Keratinocyte (primary cell): ENCODE data around the gene DIPK1B.

Experiments used
- EZH2 ChIP-seq: IDR thresholded peaks from one replicate; pipeline ENCODE4 v1.6.1; 2012; ENCODE audit warnings: inconsistent platforms, mild to moderate bottlenecking, low read length, moderate library complexity
- TF ChIP-seq, protein P1 (sequence below), 3 experiments: IDR thresholded peaks in 1 of 3; conservative IDR thresholded peaks in 1 of 3; optimal IDR thresholded peaks in 1 of 3; 2 replicates in 2 of 3; 3 replicates in 1 of 3; pipeline versions ENCODE3 to v1.5.1; 2011; ENCODE audit warnings: low read length in 3 of 3, mild to moderate bottlenecking in 3 of 3, moderate library complexity in 2 of 3, control low read depth in 1 of 3, inconsistent platforms in 1 of 3; ENCODE audit not compliant: insufficient read depth in 2 of 3; ENCODE audit errors: extremely low read depth in 1 of 3

GRCh38 chr9:136728080-136728547 is 15.7 kb downstream of the DIPK1B start:
- TF ChIP-seq, protein P1, sequence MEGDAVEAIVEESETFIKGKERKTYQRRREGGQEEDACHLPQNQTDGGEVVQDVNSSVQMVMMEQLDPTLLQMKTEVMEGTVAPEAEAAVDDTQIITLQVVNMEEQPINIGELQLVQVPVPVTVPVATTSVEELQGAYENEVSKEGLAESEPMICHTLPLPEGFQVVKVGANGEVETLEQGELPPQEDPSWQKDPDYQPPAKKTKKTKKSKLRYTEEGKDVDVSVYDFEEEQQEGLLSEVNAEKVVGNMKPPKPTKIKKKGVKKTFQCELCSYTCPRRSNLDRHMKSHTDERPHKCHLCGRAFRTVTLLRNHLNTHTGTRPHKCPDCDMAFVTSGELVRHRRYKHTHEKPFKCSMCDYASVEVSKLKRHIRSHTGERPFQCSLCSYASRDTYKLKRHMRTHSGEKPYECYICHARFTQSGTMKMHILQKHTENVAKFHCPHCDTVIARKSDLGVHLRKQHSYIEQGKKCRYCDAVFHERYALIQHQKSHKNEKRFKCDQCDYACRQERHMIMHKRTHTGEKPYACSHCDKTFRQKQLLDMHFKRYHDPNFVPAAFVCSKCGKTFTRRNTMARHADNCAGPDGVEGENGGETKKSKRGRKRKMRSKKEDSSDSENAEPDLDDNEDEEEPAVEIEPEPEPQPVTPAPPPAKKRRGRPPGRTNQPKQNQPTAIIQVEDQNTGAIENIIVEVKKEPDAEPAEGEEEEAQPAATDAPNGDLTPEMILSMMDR (optimal IDR thresholded peaks at IDR 0.05 in 1 of 3, IDR thresholded peaks at IDR 0.05 in 1 of 3, conservative IDR thresholded peaks at IDR 0.05 in 1 of 3; ENCODE audit: extremely low read depth in 1 of 3, insufficient read depth in 2 of 3, low read length in 3 of 3), result peak in 2 of 3 experiments; percentile 60 to 94
- TF ChIP-seq EZH2, result no peak
